Neural cell (in vitro differentiated cells): ENCODE measurements around the gene APBB2. TPM values are rescaled to one million over a fixed set of nuclear protein-coding genes. Genes with fewer than 3 reads are reported as not detected.

Experiments used
- H2AFZ ChIP-seq: fragments of 200-600, 300-800 bp; sonication (generic), shearing (Covaris generic); 2 replicates; pipeline ENCODE4 v1.6.0; 2014; ENCODE audit warnings: low read depth, mild to moderate bottlenecking, antibody characterized with exemption, low read length, moderate library complexity
- H3F3A ChIP-seq: fragments of 200-600 bp; shearing (Covaris generic); 2 replicates; pipeline ENCODE4 v1.6.1; 2016; ENCODE audit warnings: mild to moderate bottlenecking, moderate library complexity, mixed read lengths, antibody characterized with exemption, low read length; ENCODE audit not compliant: insufficient read depth, poor library complexity, severe bottlenecking
- H3K27ac ChIP-seq: fragments of 200-600, 300-800 bp; sonication (generic), shearing (Covaris generic); 2 replicates; pipeline ENCODE4 v1.5.1; 2014; ENCODE audit warnings: mild to moderate bottlenecking, low read length, moderate library complexity
- H3K27me3 ChIP-seq: fragments of 300-800, 200-600 bp; sonication (generic), shearing (Covaris generic); 2 replicates; pipeline ENCODE4 v1.6.0; 2014; ENCODE audit warnings: mild to moderate bottlenecking, low read depth, low read length, moderate library complexity; ENCODE audit not compliant: insufficient read depth
- H3K36me3 ChIP-seq: fragments of 300-800, 200-600 bp; sonication (generic), shearing (Covaris generic); 2 replicates; pipeline ENCODE4 v1.5.1; 2014; ENCODE audit warnings: mild to moderate bottlenecking, antibody characterized with exemption, low read length, moderate library complexity; ENCODE audit not compliant: insufficient read depth
- H3K4me2 ChIP-seq: fragments of 300-800, 200-600 bp; sonication (generic), shearing (Covaris generic); 2 replicates; pipeline ENCODE4 v1.6.0; 2014; ENCODE audit warnings: mild to moderate bottlenecking, low read length
- H3K4me3 ChIP-seq: fragments of 300-800, 200-600 bp; sonication (generic), shearing (Covaris generic); 2 replicates; pipeline ENCODE4 v1.5.1; 2014; ENCODE audit warnings: mild to moderate bottlenecking, low read length, moderate library complexity
- H3K79me2 ChIP-seq: fragments of 200-600 bp; shearing (Covaris generic); replicated peaks from 2 replicates; pipeline ENCODE4 v1.6.0; 2014; ENCODE audit warnings: mild to moderate bottlenecking, low read length, moderate library complexity; ENCODE audit not compliant: insufficient read depth
- H3K9ac ChIP-seq: fragments of 300-800, 200-600 bp; sonication (generic), shearing (Covaris generic); 2 replicates; pipeline ENCODE4 v1.6.1; 2016; ENCODE audit warnings: mild to moderate bottlenecking, low read length, mixed read lengths
- H3K9me2 ChIP-seq: fragments of 200-600 bp; shearing (Covaris generic); 2 replicates; pipeline ENCODE4 v1.6.1; 2016; ENCODE audit warnings: mild to moderate bottlenecking, low read length, mixed read lengths; ENCODE audit not compliant: insufficient read depth
- H3K9me3 ChIP-seq: fragments of 200-600, 300-800 bp; sonication (generic), shearing (Covaris generic); 2 replicates; pipeline ENCODE4 v1.6.1; 2016; ENCODE audit warnings: mild to moderate bottlenecking, mixed run types, low read length, moderate library complexity, mixed read lengths
- H4K20me1 ChIP-seq: fragments of 200-600 bp; shearing (Covaris generic); 2 replicates; pipeline ENCODE4 v1.6.1; 2016; ENCODE audit warnings: mild to moderate bottlenecking, mixed run types; ENCODE audit not compliant: insufficient read depth
- CTCF ChIP-seq: fragments of 450-650 bp; IDR thresholded peaks from 2 replicates; pipeline ENCODE4 v1.5.1; 2014; ENCODE audit warnings: antibody characterized with exemption, mild to moderate bottlenecking, moderate library complexity; ENCODE audit not compliant: poor library complexity, severe bottlenecking
- EP300 ChIP-seq: fragments of 450-650 bp; conservative IDR thresholded peaks from 2 replicates; pipeline ENCODE4 v1.6.1; 2014; ENCODE audit warnings: antibody characterized with exemption, mild to moderate bottlenecking, moderate library complexity; ENCODE audit not compliant: poor library complexity, severe bottlenecking
- EZH2 ChIP-seq: fragments of 200-600, 300-800 bp; shearing (Covaris generic), sonication (generic); IDR thresholded peaks from 2 replicates; pipeline ENCODE4 v1.6.1; 2014; ENCODE audit warnings: antibody characterized with exemption, low read length, borderline replicate concordance, mild to moderate bottlenecking; ENCODE audit not compliant: insufficient read depth, poor library complexity, severe bottlenecking
- MXI1 ChIP-seq: fragments of 450-650 bp; conservative IDR thresholded peaks from 2 replicates; pipeline ENCODE4 v1.6.1; 2014; ENCODE audit warnings: antibody characterized with exemption, mild to moderate bottlenecking; ENCODE audit not compliant: poor library complexity, severe bottlenecking
- POLR2AphosphoS5 ChIP-seq: IDR thresholded peaks from 2 replicates; pipeline ENCODE4 v1.6.1; 2012
- RAD21 ChIP-seq: fragments of 450-650 bp; conservative IDR thresholded peaks from 2 replicates; pipeline ENCODE4 v1.6.1; 2014; ENCODE audit warnings: antibody characterized with exemption, mild to moderate bottlenecking, moderate library complexity
- REST ChIP-seq: IDR thresholded peaks from 2 replicates; pipeline ENCODE4 v1.6.1; 2012; ENCODE audit warnings: borderline replicate concordance
- SMC3 ChIP-seq: fragments of 450-650 bp; conservative IDR thresholded peaks from 2 replicates; pipeline ENCODE4 v1.6.1; 2014; ENCODE audit warnings: antibody characterized with exemption, mild to moderate bottlenecking, moderate library complexity; ENCODE audit not compliant: poor library complexity
- TAF1 ChIP-seq: IDR thresholded peaks from 2 replicates; pipeline ENCODE4 v1.6.1; 2012; ENCODE audit warnings: low read depth
- polyA plus RNA-seq: library from polyadenylated mRNA; depleted of rRNA; stranded (reverse); fragments of >200 nt; gene quantifications from 2 replicates; pipeline ENCODE4 v1.2.3, GENCODE V29; 2014

Gene APBB2
- polyA plus RNA-seq, 1 donor from 2014 or later: 41.9 TPM

- Histone ChIP-seq H3K4me2 (no peak overlapping the region), H3F3A (no peaks in the 10 kb centered on the region), H4K20me1 (no peaks in the 10 kb centered on the region), H3K27ac (no peak overlapping the region), H3K79me2 (peaks cover 21% of the 10 kb centered on the region), H2AFZ (no peak overlapping the region), H3K9me3 (no peaks in the 10 kb centered on the region), H3K9ac (no peak overlapping the region), H3K36me3 (no peaks in the 10 kb centered on the region), H3K27me3 (no peaks in the 10 kb centered on the region), H3K4me3 (no peak overlapping the region), H3K9me2 (no peaks in the 10 kb centered on the region)
- TF ChIP-seq RAD21: no peak
- TF ChIP-seq CTCF: no peak
- TF ChIP-seq REST: no peak
- no peak for TF ChIP-seq EP300
- no peak for TF ChIP-seq SMC3
- no peak for TF ChIP-seq POLR2AphosphoS5
- TF ChIP-seq EZH2: no peak
- TF ChIP-seq TAF1: no peak
- no peak for TF ChIP-seq MXI1
Observed at GRCh38 chr4:40838742-40839141, 375.6 kb downstream of the APBB2 start.

GRCh38 chr4:40837094-40837870 lies 377.1 kb downstream of the APBB2 start:
- Histone ChIP-seq H2AFZ (no peak overlapping the region), H3K79me2 (peaks cover 17% of the 10 kb centered on the region), H4K20me1 (no peaks in the 10 kb centered on the region), H3K36me3 (no peaks in the 10 kb centered on the region), H3K4me2 (no peak overlapping the region), H3K9ac (no peak overlapping the region), H3K27ac (no peak overlapping the region), H3K4me3 (no peak overlapping the region), H3K9me2 (no peaks in the 10 kb centered on the region), H3K27me3 (no peaks in the 10 kb centered on the region), H3F3A (no peaks in the 10 kb centered on the region), H3K9me3 (no peaks in the 10 kb centered on the region)
- no peak for TF ChIP-seq EZH2
- no peak for TF ChIP-seq TAF1
- no peak for TF ChIP-seq CTCF
- no peak for TF ChIP-seq SMC3
- no peak for TF ChIP-seq RAD21
- no peak for TF ChIP-seq REST
- TF ChIP-seq MXI1: no peak
- no peak for TF ChIP-seq POLR2AphosphoS5
- no peak for TF ChIP-seq EP300
